Measurements from ENCODE around the gene PFDN6.

- TF ChIP-seq CTCF (IDR thresholded peaks at IDR 0.05): no peak
- TF ChIP-seq POLR2A (IDR thresholded peaks at IDR 0.05): no peak
Observed at GRCh38 chr6:33278810-33279209, 10.6 kb upstream of the PFDN6 start.

Data from uterus (tissue), 2 donors.